HG03060 (cell line): ENCODE measurements around the gene BTBD1.
"Not testable (repeated sequence)": the region's sequence is repeated elsewhere in the genome, so short reads cannot be mapped to it uniquely, and the experiment has no call there.

ENCODE experiments used
- ATAC-seq: cut with Tn5 transposase; IDR thresholded peaks from one replicate; pipeline ENCODE4 v1.9.1; 2021; ENCODE audit warnings: low read depth, moderate number of reproducible peaks; ENCODE audit not compliant: unreplicated experiment

The BTBD1 gene

DNA sequence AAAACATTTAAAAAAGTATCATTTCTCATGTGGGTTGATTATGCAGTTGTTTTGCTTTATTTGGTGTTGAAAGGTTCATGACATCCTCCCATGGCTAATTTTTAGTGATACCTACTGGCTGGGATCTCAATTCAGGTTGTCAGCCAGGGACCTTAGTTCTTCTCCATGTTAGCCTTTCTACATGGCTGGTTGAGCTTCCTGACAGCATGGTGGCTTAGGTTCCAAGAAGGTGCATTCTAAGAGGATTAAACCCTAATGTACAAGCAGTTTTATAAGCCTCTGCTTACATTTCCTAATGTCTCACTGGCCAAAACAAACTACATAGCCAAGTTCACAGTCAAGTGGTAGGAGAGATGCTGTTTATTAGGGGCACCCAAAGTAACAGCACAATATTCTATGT, 31.0 kb upstream of the BTBD1 start:
- ATAC-seq = no peak

DNA sequence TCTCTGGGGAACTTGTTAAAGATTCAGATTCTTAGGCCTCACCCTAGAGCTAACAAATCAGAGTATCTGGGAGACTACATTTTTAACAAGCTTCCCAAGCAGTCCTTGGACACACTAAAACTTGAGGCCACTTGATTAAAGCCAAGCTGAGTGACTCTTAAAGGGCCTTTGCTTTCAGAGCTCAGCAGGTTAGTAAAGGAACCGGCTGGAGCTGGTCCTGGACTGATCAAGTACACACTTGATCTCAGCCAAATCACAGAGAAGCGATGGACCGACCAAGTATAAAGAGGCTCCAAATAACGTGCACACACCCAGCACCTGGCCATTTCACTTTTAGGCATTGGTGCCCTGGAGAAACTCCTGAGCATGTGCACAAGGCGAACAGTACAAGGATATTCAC, 27.5 kb upstream of the BTBD1 start:
- no peak for ATAC-seq

DNA sequence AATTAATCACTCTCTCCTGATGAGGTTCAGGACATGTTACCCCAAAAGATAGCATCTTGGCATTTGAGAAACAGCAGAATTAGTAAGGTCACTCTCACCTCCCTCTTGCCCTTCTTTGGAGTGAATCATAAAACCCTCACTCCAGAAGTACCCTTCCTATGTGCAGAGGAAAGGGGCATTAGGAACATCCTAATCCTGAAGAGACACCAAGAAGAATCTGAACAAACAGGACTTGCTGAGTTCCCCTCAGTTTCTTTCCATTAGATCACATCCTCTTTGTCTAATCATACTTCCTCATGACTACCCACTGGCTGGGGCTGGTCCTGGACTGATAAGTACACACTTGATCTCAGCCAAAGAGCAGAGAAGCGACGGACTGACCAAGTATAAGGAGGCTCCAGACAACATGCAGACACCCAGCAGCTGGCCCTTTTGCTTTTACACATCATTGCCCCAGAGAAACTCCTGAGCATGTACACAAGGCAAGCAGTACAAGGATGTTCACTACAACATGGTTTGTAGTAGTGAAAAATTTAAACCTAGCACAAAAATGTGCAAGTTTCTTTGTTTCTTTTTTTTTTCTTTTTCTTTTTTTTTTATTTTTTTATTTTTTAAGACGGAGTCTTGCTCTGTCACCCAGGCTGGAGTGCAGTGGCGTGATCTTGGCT, 25.4 kb upstream of the BTBD1 start:
- no peak for ATAC-seq

DNA sequence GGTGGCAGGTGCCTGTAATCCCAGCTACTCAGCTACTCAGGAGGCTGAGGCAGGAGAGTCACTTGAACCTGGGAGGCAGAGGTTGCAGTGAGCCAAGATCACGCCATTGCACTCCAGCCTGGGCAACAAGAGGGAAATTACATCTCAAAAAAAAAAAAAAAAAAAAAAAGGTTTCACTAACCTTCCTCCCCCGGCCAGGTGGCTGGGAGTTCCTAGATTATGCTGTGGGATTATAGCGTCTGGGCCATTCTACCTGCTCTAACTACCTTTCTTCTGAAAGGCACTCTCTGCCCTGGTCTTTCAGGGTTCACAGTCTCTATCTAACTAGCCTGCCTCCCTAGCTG, 24.9 kb upstream of the BTBD1 start:
- ATAC-seq = not testable (repeated sequence)

DNA sequence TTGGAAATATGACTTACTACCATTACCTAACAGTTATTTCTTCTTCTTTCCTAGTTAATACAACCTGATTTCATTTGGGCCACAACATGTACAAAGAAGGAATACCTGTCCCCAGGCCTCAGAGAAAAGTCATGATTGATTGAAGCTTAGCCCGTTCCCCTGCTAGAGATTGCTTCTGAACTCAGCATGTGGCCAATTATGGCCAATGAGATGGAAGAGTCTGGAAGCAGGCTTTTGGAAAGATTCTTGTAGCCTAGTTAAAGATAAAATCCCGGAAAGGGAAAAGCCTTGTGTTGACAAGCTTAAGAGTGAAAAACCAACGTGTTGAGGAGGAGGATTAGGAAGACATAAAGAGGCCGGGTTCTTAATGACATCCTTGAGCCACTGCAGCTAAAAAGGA, 23.4 kb upstream of the BTBD1 start:
- no peak for ATAC-seq

DNA sequence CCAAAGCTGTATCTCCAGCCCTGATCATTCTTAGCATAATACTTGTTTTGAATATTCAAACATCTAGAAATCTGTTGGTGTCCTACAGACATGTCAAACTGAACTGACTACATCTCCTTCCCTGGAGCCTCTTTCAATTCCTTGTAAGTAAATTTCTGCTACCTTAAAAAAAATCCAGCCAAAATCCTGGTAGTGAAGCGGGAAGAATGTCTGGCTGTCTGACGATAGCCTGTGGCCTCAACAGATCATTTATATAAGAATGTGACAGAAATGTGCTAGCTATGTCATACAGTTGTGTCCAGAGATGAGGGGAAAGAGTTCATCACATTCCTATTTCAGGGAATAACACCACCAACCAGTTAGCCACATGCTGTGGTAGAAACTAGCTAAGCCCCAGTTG, 21.8 kb upstream of the BTBD1 start:
- no peak for ATAC-seq

DNA sequence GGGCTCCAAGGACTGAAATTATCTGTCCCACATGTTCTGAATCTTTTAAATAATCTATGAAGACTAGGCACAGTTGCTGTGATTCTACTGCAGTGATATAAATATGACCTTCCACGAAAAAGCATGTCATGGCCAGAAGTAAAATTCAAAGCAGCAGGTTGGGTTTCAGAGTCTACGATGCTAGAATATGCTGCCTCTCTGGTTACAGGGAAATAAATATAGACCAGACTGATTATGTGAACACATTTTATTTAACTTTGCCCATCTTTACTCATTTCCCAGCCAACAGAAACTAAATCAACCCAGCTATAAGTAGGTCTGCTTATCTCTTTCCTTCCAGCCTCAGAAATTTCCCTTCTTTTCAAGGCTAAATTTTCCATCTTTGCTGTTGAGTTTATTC, 20.5 kb upstream of the BTBD1 start:
- no peak for ATAC-seq

DNA sequence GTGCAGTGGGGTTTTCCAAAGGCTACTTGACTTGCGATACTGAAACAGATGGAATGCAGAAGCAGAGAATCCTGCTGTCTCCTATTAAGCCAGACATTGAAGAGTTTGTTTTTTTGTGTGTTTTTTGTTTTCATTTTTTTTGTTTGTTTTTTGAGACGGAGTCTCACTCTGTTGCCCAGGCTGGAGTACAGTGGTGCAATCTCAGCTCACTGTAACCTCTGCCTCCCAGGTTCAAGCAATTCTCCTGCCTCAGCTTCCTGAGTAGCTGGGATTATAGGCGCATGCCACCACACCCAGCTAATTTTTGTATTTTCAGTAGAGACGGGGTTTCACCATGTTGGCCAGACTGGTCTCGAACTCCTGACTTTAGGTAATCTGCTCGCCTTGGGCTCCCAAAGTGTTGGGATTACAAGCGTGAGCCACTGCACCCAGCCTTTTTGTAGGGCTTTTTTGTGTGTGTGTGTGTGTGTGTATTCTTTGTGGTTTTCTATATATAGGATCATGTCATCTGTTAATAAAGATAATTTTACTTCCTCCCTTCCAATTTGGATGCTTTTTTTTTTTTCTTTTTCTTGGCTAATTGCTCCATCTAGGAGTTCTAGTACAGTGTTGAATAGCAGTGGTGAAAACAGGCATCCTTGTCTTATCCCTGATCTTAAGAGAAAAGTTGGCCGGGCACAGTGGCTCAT, 19.0 kb upstream of the BTBD1 start:
- ATAC-seq = not testable (repeated sequence)

DNA sequence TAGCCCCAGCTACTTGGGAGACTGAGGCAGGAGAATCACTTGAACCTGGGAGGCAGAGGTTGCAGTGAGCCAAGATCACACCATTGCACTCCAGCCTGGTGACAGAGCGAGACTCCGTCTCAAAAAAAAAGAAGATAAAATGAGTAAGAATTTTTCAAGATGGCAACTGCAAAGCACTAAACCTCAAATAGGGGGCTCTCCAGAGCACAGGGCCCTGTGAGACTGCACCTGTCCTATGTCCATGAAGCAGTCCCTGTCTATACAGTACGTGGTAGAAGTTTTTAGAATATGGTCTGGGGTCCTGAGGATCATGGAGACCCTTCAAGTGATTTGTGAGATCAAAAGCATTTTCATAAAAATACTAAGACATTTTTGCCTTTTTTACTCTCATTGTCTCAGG, 18.4 kb upstream of the BTBD1 start:
- not testable (repeated sequence) for ATAC-seq

DNA sequence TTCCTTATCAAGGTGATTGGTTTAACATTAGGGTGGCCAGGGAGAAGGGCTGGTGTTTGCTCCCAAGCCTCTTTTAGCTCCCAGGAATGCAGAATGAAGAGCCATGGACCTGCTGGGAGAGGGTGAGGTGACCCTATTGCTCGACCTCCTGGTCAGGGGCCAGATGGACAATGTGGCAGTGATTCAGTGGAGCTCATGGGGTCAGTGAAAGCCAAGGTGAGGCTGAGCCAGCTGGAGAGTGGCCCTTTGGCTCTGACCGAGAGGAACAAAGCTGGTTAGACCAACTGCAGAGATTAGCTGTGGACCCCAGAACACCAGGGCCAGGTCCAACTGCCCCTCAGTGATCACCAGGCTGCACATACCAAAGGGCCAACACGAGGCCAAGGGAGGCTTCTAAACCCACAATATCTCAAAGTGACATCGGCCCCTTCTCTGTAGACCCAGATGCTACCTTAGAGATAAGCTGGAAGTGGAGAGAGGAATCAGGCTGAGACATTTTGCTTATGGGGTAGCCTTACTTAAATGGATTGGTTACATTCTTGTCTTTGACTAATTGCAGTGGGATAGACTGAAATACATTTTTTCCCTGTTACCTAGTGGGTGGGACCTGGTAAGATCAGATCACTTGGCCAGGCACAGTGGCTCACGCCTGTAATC, 15.8 kb upstream of the BTBD1 start:
- ATAC-seq = no peak

DNA sequence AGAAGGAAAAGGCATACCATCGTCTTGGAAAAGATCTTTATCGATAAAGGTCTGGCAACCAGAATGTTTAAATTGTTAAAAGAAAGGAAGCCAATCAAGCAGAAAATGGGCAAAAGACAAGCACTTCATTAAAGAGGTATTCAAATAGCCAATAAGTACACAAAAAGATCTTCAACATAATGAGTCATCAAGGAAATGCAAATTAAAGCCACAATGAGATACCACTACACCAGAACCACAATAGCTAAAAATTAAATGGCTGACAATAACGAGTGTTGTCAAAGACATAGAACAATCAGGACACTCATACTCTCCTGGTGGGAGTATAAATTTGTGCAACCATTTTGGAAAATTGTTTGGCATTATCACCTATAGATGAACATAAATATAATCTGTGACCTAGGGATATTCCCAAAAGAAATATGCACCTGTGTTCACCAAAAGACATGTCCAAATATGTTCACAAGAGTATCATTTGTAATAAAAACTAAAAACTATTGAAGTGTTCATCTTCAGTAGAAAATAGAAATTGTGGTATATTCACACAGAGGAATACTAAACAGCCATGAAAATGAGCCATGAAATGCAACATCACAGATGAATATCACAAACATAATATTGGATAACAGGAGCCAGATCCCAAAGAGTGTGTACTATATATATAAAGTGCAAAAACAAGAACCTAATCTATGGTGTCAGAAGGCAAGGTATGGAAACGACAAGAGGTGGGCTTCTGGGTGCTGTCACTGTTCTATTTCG, 14.4 kb upstream of the BTBD1 start:
- ATAC-seq = peak; percentile 37

DNA sequence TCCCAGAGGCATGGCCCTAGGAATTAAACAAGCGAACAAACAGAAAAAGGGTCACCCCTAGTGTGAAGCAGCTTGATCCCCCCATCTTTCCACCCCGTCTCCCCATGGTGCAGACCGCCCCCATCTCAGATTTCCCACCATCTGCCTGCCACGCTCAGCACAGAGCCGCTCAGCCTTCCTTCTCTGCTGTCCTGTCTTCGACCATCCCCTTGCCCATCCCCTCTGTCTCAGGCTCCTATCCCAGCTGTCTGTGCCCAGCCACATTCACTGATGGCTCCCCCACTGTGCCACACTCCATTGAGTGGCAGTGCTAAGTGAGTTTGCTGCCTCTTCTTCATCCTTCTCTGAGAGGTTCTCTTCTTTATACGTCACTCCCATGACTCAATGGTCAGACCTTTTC, 11.7 kb upstream of the BTBD1 start:
- no peak for ATAC-seq

DNA sequence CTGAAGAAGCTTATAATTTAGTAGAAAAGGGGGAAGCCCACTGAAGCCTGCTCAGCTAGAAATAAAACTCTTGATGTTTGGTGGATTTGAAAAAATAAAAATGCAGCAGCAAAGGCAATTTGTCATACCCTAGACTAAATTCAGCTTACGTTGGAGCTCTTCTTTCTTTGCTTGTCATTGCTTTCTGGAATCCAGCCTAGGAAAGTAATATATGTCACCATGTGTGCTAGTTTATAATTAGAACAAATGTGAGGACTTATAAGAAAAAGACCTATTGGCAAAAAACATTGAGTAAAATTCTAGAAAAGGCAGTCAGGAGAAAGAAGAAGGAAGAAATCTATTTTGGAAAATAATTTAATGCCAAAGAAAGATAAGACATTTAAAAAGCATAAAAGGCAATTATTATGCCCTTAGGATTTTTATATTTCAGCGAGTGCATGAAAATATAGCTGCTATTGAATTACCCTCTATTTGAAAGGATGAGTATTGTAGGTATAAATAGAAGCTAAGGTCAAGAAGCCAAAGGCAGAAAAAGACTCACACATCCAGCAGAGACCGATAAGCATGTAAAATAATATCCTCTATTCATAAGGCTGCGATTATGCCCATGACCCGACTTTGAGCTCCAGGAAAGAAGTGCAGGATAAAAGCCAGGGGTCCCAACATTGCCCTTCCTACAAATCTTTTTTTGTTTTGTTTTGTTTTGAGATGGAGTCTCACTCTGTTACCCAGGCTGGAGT, 10.6 kb upstream of the BTBD1 start:
- ATAC-seq = no peak

DNA sequence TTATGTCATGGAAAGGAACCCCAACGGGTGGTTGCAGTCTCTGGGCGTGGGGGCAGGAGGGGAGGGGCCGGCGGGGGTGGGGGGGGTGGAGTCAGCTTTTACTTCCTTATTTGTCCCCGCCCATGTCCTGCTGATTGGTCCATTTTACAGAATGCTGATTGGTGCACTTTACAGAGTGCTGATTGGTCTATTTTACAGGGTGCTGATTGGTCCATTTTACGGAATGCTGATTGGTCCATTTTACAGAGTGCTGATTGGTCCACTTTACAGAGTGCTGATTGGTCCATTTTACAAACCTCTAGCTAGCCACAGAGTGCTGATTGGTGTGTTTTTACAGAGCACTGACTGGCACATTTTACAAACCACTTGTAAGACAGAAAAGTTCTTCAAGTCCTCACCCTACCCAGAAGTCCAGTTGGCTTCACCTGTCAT, 2.2 kb upstream of the BTBD1 start:
- not testable (repeated sequence) for ATAC-seq

DNA sequence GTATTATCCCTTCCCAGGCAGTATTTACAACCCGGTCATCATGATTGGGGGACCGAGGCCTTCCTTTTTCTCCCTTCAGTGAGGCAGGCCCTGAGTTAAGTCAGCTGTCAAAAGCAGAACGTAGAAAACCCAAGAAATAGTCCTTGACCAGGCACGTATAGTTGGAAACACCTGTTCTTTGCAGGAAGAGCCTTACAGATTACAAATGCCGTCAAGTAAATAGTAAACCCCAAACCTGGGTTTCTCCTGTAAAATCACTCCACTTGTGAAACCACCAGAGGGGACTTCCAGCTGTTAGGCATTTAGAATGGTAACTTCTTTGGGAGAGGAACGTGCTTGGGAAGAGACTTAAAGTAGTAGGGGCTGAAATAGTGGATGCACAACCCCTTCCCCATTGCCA, 1.0 kb upstream of the BTBD1 start:
- ATAC-seq = no peak

DNA sequence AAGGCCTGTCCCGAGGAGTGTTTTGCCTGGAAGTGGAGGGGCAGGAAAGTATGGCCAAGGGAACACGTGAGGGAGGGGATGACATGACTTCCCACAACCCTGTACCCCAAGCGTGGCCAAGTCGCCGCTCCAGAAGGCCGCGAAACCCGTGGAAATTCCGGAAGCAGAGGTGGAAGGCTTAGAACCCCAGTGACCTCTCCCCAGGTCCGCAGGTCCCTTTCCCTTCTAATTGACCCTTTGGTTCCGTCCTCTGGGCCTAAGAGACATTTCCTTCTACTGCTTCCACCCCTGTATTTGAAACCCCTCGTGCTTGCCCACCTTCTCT, 548 bp upstream of the BTBD1 start:
- ATAC-seq = no peak

DNA sequence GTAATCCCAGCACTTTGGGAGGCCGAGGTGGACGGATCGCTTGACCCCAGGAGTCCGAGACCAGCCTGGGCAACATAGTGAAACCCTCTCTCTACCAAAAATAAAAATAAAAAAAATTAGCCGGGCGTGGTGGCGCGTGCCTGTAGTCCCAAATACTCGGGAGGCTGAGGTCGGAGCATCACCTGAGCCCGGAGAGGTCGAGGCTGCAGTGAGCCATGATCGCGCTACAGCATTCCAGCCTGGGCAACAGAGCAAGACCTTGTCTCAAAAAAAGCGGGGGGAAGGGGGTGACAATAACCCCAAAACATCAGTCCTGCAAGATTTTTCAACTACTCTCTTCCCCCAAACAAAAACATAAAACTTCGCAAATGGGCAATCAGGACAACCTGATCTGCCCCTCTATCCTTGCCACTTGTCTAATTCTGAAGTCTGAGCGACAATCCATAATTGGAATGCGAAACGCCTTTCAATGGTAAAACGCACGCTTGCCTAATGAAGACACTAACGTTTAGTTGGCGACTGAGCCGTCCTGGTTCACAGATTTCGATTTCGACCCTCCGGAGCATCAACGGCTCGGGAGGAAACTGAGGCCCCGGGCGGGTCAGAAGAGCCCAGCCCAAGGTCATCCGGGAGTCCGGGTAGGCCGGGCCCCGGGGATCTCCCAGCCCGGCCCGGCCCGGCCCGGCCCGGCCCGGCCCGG, 868 bp downstream of the BTBD1 start:
- no peak for ATAC-seq

DNA sequence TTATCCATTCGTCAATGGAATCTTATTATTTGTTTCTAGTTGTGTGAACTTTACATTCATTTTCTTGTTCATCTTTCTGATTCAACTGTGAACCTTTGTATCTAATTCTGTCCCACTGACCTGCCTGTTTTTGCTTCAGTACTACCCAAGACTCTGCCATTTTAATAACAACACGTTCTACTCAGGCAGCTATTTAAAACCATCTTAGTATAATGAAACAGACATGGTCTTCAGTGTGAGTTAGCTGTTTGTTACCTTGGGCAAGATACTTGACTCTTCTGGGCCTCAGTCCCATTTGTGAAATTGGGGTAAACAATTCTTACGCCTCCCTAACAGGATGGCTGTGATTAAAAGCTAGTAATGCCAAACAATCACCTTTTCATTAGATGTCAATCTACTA, 1.6 kb downstream of the BTBD1 start:
- no peak for ATAC-seq

DNA sequence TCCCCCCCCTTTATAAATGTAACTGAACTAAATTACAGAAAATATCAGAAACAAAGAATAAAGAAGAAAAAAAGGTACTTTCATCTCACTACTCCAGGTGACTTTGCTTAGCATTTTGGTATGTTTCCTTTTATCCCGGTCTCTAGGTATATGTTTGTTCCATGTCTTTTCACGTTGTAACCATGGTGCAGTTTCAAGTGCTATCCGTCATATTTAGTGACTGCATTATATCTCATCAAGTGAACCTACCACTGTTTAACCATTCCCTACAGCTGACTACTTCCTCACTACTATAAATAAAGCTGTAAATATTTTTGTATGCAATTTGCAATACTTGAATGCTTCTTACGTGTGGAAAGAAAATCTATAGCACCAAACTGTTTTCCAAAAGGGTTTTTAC, 2.2 kb downstream of the BTBD1 start:
- no peak for ATAC-seq

DNA sequence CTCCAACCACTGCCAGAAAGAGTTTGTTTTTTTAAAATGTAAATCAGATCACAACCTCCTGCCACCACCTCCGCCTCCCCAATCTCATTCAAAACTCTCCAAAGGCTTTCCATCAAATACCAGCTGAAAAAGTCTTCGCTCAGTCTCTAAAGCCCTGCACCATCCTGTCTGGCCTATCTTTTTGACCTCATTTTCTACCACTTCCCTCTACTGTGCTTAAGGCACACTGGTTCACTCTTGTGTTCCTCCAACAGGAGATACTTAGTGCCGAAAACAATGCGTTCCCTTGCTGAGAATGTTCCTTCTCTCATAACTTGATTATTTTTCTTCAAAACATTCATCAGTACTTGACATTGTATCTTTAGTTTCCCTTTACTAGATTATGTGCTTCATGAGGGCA, 3.5 kb downstream of the BTBD1 start:
- ATAC-seq = no peak
